Right atrium auricular region (tissue), 2 donors: ENCODE measurements around the gene PPIP5K2. TPM values are rescaled to one million over a fixed set of nuclear protein-coding genes. Genes with fewer than 3 reads are reported as not detected.

ENCODE experiments used
- DNase-seq: peaks from one replicate; pipeline ENCODE4 v3.0.0-alpha.2; 2019; ENCODE audit warnings: low spot score
- H3K27ac ChIP-seq, 2 donors: fragments of 200-600 bp; sonication (generic); 1 replicate in 1 of 2; 2 replicates in 1 of 2; pipeline ENCODE4 v1.5.1; 2016 to 2019
- H3K27me3 ChIP-seq, 2 donors: fragments of 200-600 bp; sonication (generic); one replicate each; pipeline versions ENCODE4 v1.5.1 to v1.6.0; 2017 to 2019
- H3K36me3 ChIP-seq: fragments of 200-600 bp; sonication (generic); one replicate; pipeline ENCODE4 v1.5.1; 2016
- H3K4me1 ChIP-seq, 2 donors: fragments of 200-600 bp; sonication (generic); one replicate each; pipeline versions ENCODE4 v1.5.1 to v1.6.0; 2017 to 2019
- H3K4me3 ChIP-seq, 2 donors: fragments of 200-600 bp; sonication (generic); 1 replicate in 1 of 2; 2 replicates in 1 of 2; pipeline ENCODE4 v1.5.1; 2017 to 2019; ENCODE audit warnings: mild to moderate bottlenecking in 1 of 2, moderate library complexity in 1 of 2
- H3K9me3 ChIP-seq, 2 donors: fragments of 200-600 bp; sonication (generic); one replicate each; pipeline ENCODE4 v1.5.1; 2019
- total RNA-seq, 2 donors: library from RNA; depleted of rRNA; stranded (reverse); fragments of >200 nt; gene quantifications; one replicate each; pipeline ENCODE4 v1.1.0, GENCODE V29; 2016
- TF ChIP-seq, protein P1 (sequence below), 2 donors: fragments of 200-600 bp; sonication (generic); IDR thresholded peaks; one replicate each; pipeline ENCODE4 v1.5.1; 2019; ENCODE audit warnings: antibody characterized with exemption in 2 of 2

The PPIP5K2 gene
- total RNA-seq, 2 donors from 2014 or later, result 17.9 to 37.5 TPM

DNA sequence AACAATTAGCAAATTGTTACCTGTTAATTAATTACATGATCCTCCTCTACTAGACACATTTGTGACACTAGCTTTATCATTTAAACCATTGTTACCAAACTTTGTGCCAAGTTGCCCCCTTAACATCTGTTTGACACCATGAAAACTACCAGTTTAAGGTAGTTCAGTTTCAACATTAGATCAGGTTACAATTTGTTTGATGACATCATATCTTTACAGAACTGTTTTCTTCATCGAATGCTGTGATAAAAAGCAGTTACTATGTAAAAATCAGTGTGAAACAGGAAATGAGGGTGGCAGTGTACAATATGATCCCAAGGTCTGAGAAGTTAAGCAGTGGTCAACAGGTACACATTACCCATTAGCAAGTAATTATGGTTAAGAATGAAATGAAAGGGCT is 17.9 kb upstream of the PPIP5K2 start:
- H3K4me1 ChIP-seq, result no peaks in the 10 kb centered on the region
- H3K4me3 ChIP-seq, result no peak overlapping the region
- H3K36me3 ChIP-seq, result peaks cover 20% of the 10 kb centered on the region
- no peak overlapping the region for H3K27ac ChIP-seq
- no peak for DNase-seq
- no peaks in the 10 kb centered on the region for H3K27me3 ChIP-seq
- no peaks in the 10 kb centered on the region for H3K9me3 ChIP-seq
- TF ChIP-seq, protein P1, sequence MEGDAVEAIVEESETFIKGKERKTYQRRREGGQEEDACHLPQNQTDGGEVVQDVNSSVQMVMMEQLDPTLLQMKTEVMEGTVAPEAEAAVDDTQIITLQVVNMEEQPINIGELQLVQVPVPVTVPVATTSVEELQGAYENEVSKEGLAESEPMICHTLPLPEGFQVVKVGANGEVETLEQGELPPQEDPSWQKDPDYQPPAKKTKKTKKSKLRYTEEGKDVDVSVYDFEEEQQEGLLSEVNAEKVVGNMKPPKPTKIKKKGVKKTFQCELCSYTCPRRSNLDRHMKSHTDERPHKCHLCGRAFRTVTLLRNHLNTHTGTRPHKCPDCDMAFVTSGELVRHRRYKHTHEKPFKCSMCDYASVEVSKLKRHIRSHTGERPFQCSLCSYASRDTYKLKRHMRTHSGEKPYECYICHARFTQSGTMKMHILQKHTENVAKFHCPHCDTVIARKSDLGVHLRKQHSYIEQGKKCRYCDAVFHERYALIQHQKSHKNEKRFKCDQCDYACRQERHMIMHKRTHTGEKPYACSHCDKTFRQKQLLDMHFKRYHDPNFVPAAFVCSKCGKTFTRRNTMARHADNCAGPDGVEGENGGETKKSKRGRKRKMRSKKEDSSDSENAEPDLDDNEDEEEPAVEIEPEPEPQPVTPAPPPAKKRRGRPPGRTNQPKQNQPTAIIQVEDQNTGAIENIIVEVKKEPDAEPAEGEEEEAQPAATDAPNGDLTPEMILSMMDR (IDR thresholded peaks at IDR 0.05), result no peak

DNA sequence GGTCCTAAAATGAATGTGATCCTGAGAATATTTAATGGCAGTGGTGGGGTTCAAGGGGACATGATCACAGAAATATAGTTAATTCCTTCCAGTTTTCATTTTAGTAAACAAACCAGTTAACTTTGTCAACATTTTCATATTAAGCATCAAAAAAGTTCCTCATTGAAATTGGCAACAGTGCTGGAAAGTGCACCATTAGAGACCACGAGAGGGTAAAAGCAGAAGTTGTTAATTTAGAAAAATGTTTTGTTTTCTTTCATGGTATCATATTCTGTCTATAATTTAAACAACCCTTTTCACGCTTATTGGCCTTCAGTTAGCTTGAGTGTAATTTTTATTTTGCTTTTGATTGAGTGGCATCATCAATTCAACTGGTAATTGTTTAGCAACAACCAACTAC is 12.0 kb upstream of the PPIP5K2 start:
- Histone ChIP-seq H3K27me3 (no peaks in the 10 kb centered on the region), H3K36me3 (peaks cover 7% of the 10 kb centered on the region), H3K4me3 (no peak overlapping the region), H3K4me1 (peaks cover 0 to 4% of the 10 kb centered on the region in 2 donors), H3K27ac (no peak overlapping the region), H3K9me3 (no peaks in the 10 kb centered on the region)
- DNase-seq, result no peak
- TF ChIP-seq, protein P1 (IDR thresholded peaks at IDR 0.05), result no peak

DNA sequence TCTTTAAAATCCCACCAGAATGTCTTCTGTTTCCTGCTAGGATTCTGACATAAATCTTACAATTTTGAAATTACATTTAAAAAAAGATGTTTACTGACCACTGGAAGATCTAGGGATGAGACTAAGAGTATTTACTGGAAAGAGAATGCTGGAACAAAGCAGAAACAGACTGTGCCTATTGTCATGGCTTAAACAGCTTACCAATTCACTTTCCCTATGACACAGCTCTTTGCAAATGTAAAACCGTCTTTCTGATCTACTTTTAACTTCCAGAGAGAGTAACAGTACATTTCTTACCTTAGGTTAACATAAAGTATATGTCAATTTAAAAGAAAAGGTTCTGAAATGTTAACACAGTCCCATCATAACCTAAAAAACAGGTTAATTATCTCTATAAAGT is 10.8 kb upstream of the PPIP5K2 start:
- TF ChIP-seq, protein P1 (IDR thresholded peaks at IDR 0.05), result no peak
- Histone ChIP-seq H3K9me3 (no peaks in the 10 kb centered on the region), H3K27me3 (no peaks in the 10 kb centered on the region), H3K36me3 (no peaks in the 10 kb centered on the region), H3K27ac (no peak overlapping the region), H3K4me3 (no peak overlapping the region), H3K4me1 (peaks cover 0 to 4% of the 10 kb centered on the region in 2 donors)
- no peak for DNase-seq

DNA sequence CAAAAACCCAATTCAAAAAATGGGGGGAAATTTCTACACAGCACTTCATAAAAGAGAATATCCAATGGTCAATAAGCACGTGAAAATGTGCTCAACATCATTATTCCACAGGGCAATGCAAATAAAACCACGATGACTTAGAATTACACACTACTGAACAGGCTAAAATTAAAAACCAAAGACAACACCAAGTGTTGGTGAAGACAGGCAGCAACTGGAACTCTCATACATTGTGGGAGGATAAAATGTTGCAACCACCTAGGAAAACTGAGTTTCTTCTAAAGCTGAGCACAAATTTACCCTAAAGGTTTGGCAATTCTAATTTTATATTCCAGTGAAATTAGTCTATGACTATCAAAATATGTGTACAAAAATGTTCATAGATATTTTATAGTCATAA is 9.7 kb upstream of the PPIP5K2 start:
- Histone ChIP-seq H3K4me3 (no peak overlapping the region), H3K27ac (no peak overlapping the region), H3K27me3 (no peaks in the 10 kb centered on the region), H3K9me3 (no peaks in the 10 kb centered on the region), H3K4me1 (peaks cover 0 to 4% of the 10 kb centered on the region in 2 donors), H3K36me3 (no peaks in the 10 kb centered on the region)
- DNase-seq, result no peak
- TF ChIP-seq, protein P1 (IDR thresholded peaks at IDR 0.05), result no peak

DNA sequence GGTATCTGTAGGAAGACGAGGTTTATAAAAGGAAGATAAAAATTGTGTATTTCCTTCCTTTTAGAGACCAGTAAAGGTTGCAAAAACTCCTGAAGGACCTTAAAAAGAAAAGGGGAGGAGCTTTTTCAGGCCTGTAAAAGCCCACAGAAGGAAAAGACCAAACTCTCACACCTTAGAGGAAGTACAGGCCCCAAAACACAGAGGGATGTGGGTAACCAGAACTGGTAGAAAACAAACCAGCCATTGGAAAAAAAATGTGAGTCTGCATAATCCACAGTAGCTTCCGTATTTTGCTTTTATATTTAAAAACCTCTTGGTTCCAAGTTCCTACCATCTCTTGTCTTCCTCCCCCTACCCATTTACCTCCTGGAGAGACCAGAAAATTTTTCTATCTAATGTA is 8.6 kb upstream of the PPIP5K2 start:
- H3K27me3 ChIP-seq, result no peaks in the 10 kb centered on the region
- TF ChIP-seq, protein P1 (IDR thresholded peaks at IDR 0.05), result no peak
- H3K9me3 ChIP-seq, result no peaks in the 10 kb centered on the region
- no peak overlapping the region for H3K4me3 ChIP-seq
- no peak for DNase-seq
- H3K4me1 ChIP-seq, result peaks cover 0 to 4% of the 10 kb centered on the region in 2 donors
- no peak overlapping the region for H3K27ac ChIP-seq
- H3K36me3 ChIP-seq, result no peaks in the 10 kb centered on the region

DNA sequence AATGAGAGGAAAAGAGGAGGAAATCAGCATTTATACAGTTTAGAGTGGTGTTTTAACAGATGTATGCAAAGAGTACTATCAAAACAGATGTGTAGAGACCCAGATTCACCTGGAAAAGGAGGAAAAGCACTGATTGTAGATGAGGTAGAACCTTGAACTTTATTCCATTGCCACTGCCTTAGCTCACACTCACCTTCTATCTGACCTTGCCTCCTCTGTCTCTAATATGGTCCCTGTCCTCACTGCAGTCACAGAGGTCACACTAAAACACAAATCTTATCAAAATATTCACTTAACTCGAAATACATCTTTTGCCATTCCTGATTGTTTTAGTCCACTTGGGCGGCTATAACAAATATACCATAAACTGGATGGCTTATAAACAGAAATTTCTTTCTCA is 7.2 kb upstream of the PPIP5K2 start:
- TF ChIP-seq, protein P1 (IDR thresholded peaks at IDR 0.05), result no peak
- Histone ChIP-seq H3K4me1 (peaks cover 0 to 4% of the 10 kb centered on the region in 2 donors), H3K27ac (no peak overlapping the region), H3K36me3 (no peaks in the 10 kb centered on the region), H3K9me3 (no peaks in the 10 kb centered on the region), H3K27me3 (no peaks in the 10 kb centered on the region), H3K4me3 (no peak overlapping the region)
- DNase-seq, result no peak
